Mesodermal cell (in vitro differentiated cells): ENCODE results near the gene TAP1.
"Not testable (repeated sequence)": the region's sequence is repeated elsewhere in the genome, so short reads cannot be mapped to it uniquely, and the experiment has no call there.

Source experiments
- H3K27ac ChIP-seq: 2 replicates; pipeline ENCODE4 v1.7.0; 2013; ENCODE audit warnings: mild to moderate bottlenecking, low read depth, low read length, moderate library complexity; ENCODE audit not compliant: severe bottlenecking
- H3K36me3 ChIP-seq: 2 replicates; pipeline ENCODE4 v1.7.1; 2013; ENCODE audit warnings: mild to moderate bottlenecking, low read length, moderate library complexity; ENCODE audit not compliant: control insufficient read depth, insufficient read depth
- H3K4me1 ChIP-seq: one replicate; pipeline ENCODE4 v1.7.1; 2013; ENCODE audit warnings: mild to moderate bottlenecking, low read length; ENCODE audit not compliant: insufficient read depth, control insufficient read depth, poor library complexity, severe bottlenecking
- H3K4me3 ChIP-seq: 2 replicates; pipeline ENCODE4 v1.7.0; 2013; ENCODE audit warnings: low read length, control low read depth, mild to moderate bottlenecking; ENCODE audit not compliant: insufficient read depth, poor library complexity, severe bottlenecking; ENCODE audit errors: extremely low read depth
- H3K9me3 ChIP-seq: 2 replicates; pipeline ENCODE4 v1.7.1; 2013; ENCODE audit warnings: mild to moderate bottlenecking, low read length, moderate library complexity; ENCODE audit not compliant: control insufficient read depth
- WGBS, 2 experiments: methylation state at CpG; one replicate each; pipeline ENCODE4 v1.1.5; 2013; ENCODE audit warnings: missing lambda C conversion rate in 2 of 2; ENCODE audit not compliant: insufficient coverage in 2 of 2; 5-methylcytosine and 5-hydroxymethylcytosine counted together

The TAP1 gene

GRCh38 chr6:32825966-32826365 is 27.5 kb downstream of the TAP1 start:
- no peaks in the 10 kb centered on the region for H3K9me3 ChIP-seq
- H3K36me3 ChIP-seq = no peaks in the 10 kb centered on the region
- H3K27ac ChIP-seq = no peak overlapping the region
- H3K4me1 ChIP-seq = no peaks in the 10 kb centered on the region
- 33 to 43% methylated on average over 1 of the region's 2 CpGs for WGBS, 2 experiments
- H3K4me3 ChIP-seq = no peak overlapping the region

DNA sequence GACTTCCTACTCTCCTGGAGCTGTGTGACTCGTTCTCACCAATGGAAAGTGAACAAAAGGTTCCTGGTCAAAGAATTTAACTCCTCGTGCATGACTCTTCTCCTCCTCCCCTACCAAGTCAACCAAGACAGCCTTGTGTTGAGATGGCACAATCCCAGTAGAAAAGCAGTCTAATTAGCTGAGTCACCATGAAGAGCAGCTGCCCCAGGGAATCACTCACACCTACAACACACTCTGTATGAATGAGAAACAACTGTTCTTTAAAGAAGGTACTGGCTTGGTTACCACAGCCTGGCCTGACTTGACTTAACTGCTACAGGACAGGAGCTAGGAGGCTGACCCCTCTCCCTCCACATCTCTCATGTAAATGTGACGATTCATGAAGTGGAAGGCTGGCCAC is 33.8 kb downstream of the TAP1 start:
- no peak overlapping the region for H3K27ac ChIP-seq
- no peaks in the 10 kb centered on the region for H3K4me1 ChIP-seq
- WGBS, 2 experiments = 69 to 80% methylated on average over 1 to 3 of the region's 3 CpGs
- no peaks in the 10 kb centered on the region for H3K36me3 ChIP-seq
- no peak overlapping the region for H3K4me3 ChIP-seq
- no peaks in the 10 kb centered on the region for H3K9me3 ChIP-seq

- no peaks in the 10 kb centered on the region for H3K4me1 ChIP-seq
- H3K9me3 ChIP-seq = no peaks in the 10 kb centered on the region
- H3K27ac ChIP-seq = no peak overlapping the region
- no peaks in the 10 kb centered on the region for H3K36me3 ChIP-seq
- H3K4me3 ChIP-seq = no peak overlapping the region
- WGBS, 2 experiments = 57 to 71% methylated on average over 1 of the region's 2 CpGs
Observed at GRCh38 chr6:32818867-32819266, 34.6 kb downstream of the TAP1 start.

DNA sequence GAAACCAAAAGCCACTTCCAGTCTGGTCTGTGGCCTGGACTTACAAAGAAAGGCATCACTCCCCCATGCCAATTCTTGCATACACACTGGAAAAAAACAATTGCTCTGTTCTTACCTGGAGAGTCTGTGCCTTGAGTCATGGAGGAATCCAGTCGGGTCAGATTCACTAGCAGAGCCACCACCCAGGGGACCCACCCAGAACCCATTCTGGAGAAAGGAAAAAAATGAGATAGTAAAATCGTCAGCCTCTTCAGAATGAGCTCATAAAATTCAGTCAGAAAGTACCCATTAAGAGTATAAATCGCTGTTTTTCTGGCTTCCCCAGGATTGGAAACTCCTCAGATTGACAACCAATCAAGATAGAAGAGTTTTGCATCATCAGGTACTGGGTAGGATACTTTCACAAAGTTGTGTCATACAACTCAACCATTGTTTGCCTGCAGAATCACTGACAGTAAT is 36.7 kb downstream of the TAP1 start, which contains the start of gene HLA-DOB:
Gene HLA-DOB (minus strand): TSS at position 257 of the 459 bp plus-strand sequence. CDS start 51 bp downstream, at position 206.
- Histone ChIP-seq H3K9me3 (no peaks in the 10 kb centered on the region), H3K4me1 (no peaks in the 10 kb centered on the region), H3K27ac (no peak within 1 kb of the TSS), H3K4me3 (no peak within 1 kb of the TSS), H3K36me3 (no peaks in the 10 kb centered on the region)
- WGBS, 2 experiments = 76 to 81% methylated on average over 2 to 3 of the region's 3 CpGs

DNA sequence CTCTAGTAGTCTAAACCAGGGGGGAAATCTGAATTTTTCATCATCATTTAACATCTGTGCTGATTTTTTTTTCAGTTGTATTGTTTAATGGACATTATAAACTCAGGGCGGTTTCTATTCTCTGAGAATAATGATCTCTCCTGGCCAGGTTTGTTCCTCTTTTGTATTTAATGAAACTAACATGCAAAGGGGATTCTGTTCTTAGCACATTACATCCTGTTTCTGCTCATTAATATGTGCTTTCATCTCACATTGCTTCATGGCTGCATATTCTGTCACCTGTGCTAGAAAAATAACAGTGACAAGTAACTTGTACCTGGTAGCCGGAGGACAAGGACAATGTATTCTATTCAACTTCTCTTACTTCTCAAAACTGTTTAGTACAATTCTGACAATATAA is 37.5 kb downstream of the TAP1 start:
- H3K27ac ChIP-seq = no peak overlapping the region
- no CpG with 5 or more reads among the region's 2 CpGs for WGBS, 2 experiments

DNA sequence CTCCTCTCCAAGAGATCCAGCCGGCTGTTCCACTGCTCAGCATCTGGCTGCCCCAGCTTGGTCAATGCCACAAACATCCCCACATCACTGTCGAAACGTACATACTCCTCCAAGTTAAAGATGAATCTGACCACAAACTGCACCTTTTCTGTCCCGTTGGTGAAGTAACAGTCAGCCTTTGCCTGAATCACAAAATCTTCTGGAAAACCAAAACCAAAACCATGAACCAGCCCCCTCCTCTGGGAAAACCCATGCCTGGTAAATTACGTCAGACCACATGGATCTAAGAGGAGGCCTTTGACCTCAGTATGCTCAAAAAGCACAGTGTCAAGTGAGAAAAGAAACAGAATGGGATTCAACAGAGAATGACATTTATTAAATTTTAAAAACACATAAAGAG is 38.4 kb downstream of the TAP1 start:
- H3K36me3 ChIP-seq = no peaks in the 10 kb centered on the region
- no peaks in the 10 kb centered on the region for H3K9me3 ChIP-seq
- H3K27ac ChIP-seq = no peak overlapping the region
- H3K4me1 ChIP-seq = no peaks in the 10 kb centered on the region
- 86 to 91% methylated on average over 4 of the region's 5 CpGs for WGBS, 2 experiments
- no peak overlapping the region for H3K4me3 ChIP-seq

More for the DNA sequence above, 37.5 kb downstream of the TAP1 start:
- H3K9me3 ChIP-seq = no peaks in the 10 kb centered on the region
- no peak overlapping the region for H3K4me3 ChIP-seq
- H3K36me3 ChIP-seq = no peaks in the 10 kb centered on the region
- no peaks in the 10 kb centered on the region for H3K4me1 ChIP-seq

DNA sequence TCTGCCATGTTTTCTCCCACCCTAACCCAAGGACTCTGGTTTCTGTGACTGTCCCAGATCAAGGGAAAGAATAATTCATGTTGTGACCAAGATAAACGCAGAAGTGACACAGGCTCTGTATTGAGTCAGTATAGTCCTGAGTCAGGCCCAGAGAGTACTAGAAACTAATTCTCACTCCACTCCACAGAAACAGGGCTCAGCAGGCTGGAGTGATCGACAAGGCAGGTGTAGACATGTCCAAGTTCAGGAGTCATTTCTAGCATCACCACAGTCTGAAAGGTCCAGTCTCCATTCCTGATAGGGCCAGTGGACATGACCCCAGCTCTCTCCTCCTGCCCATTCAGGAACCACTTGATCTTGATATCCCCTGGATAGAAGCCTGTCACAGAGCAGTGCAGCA is 39.4 kb downstream of the TAP1 start:
- no peaks in the 10 kb centered on the region for H3K9me3 ChIP-seq
- no peak overlapping the region for H3K4me3 ChIP-seq
- WGBS, 2 experiments = 89 to 100% methylated on average over 1 to 2 of the region's 2 CpGs
- H3K27ac ChIP-seq = no peak overlapping the region
- H3K36me3 ChIP-seq = no peaks in the 10 kb centered on the region
- no peaks in the 10 kb centered on the region for H3K4me1 ChIP-seq

GRCh38 chr6:32809171-32809570 is 44.3 kb downstream of the TAP1 start:
- H3K27ac ChIP-seq = no peak overlapping the region
- H3K4me1 ChIP-seq = no peaks in the 10 kb centered on the region
- no peaks in the 10 kb centered on the region for H3K9me3 ChIP-seq
- H3K36me3 ChIP-seq = no peaks in the 10 kb centered on the region
- no peak overlapping the region for H3K4me3 ChIP-seq
- no CpG with 5 or more reads among the region's 1 CpG for WGBS, 2 experiments

DNA sequence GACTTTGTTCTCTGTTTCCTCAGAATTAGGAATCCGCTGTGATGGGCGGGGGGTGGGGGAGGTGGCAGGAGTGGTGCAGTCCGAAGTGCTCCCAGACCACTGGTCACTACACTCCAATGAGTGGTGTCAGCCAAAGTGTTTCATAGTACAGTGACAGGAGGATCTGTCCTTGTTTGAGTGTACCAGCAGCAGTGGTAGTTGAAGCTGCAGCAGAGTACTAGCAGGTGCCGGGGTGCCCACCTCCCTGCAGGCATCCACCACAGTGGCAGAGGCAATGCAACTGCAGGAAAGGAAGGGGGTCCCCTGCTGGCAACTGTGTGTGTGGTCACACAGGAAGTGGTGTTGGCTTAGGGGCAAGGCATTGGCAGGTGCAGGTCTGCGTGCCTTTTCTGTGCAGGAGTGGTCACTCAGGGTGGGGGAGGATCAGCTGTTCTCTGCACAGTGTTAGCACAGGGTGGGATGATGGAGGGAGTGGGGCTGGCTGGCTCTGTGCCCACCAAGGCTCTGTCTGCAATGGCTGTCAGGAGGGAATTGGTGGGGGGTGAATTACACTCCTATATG is 46.4 kb downstream of the TAP1 start:
- Histone ChIP-seq H3K27ac (no peak overlapping the region), H3K9me3 (no peaks in the 10 kb centered on the region), H3K4me1 (no peaks in the 10 kb centered on the region), H3K36me3 (no peaks in the 10 kb centered on the region), H3K4me3 (no peak overlapping the region)
- 68% methylated on average over 5 of the region's 5 CpGs; no CpG with 5 or more reads in 1 of the 2 experiments for WGBS, 2 experiments

- not testable (repeated sequence) for H3K36me3 ChIP-seq, H3K4me1 ChIP-seq, H3K27ac ChIP-seq, H3K4me3 ChIP-seq, H3K9me3 ChIP-seq
Observed at GRCh38 chr6:32805404-32805803, 48.1 kb downstream of the TAP1 start.

- H3K4me1 ChIP-seq = no peaks in the 10 kb centered on the region
- H3K9me3 ChIP-seq = no peaks in the 10 kb centered on the region
- H3K4me3 ChIP-seq = no peak overlapping the region
- no peaks in the 10 kb centered on the region for H3K36me3 ChIP-seq
- H3K27ac ChIP-seq = no peak overlapping the region
- WGBS, 2 experiments = 100% methylated on average over 1 to 2 of the region's 2 CpGs
Observed at GRCh38 chr6:32803416-32803815, 50.1 kb downstream of the TAP1 start.
